ENCODE results near the gene EXOC7.

The EXOC7 gene

GRCh38 chr17:76123749-76124581 lies 20.4 kb upstream of the EXOC7 start:
- no peak for TF ChIP-seq TCF12 (IDR thresholded peaks at IDR 0.05; ENCODE audit: low read depth)
- TF ChIP-seq RAD21 (IDR thresholded peaks at IDR 0.05; ENCODE audit: low read depth): peak; percentile 31; the same call in 1 of the 2 replicates

DNA sequence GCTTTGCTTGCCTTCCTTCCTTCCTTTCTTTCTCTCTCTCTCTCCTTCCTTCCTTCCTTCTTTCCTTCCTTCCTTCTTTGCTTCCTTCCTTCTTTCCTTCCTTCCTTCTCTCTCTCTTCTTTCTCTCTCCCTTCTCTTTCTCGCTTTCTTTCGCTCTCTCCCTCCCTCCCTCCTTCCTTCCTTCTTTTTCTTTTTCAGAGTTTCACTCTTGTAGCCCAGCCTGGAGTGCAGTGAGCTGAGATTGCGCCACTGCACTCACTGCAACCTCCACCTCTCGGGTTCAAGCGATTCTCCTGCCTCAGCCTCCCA lies 19.6 kb upstream of the EXOC7 start:
- no peak for TF ChIP-seq CREB1 (IDR thresholded peaks at IDR 0.05; ENCODE audit: low read depth)
- TF ChIP-seq, protein P1, sequence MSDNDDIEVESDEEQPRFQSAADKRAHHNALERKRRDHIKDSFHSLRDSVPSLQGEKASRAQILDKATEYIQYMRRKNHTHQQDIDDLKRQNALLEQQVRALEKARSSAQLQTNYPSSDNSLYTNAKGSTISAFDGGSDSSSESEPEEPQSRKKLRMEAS (IDR thresholded peaks at IDR 0.05): no peak
- no peak for TF ChIP-seq YY1 (IDR thresholded peaks at IDR 0.05; ENCODE audit: low read depth)
- TF ChIP-seq, protein P2, sequence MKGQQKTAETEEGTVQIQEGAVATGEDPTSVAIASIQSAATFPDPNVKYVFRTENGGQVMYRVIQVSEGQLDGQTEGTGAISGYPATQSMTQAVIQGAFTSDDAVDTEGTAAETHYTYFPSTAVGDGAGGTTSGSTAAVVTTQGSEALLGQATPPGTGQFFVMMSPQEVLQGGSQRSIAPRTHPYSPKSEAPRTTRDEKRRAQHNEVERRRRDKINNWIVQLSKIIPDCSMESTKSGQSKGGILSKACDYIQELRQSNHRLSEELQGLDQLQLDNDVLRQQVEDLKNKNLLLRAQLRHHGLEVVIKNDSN (IDR thresholded peaks at IDR 0.05): no peak
- no peak for TF ChIP-seq EP300 (IDR thresholded peaks at IDR 0.05; ENCODE audit: borderline replicate concordance)
- no peak for TF ChIP-seq ZBTB7A (IDR thresholded peaks at IDR 0.05; ENCODE audit: low read depth)
- TF ChIP-seq FOXM1 (IDR thresholded peaks at IDR 0.05; ENCODE audit: borderline replicate concordance, low read depth): no peak
- no peak for TF ChIP-seq NFIC (IDR thresholded peaks at IDR 0.05)
- TF ChIP-seq EGR1 (IDR thresholded peaks at IDR 0.05): no peak
- no peak for TF ChIP-seq CEBPB (IDR thresholded peaks at IDR 0.05)
- no peak for TF ChIP-seq TEAD4 (IDR thresholded peaks at IDR 0.05)
- TF ChIP-seq REST (IDR thresholded peaks at IDR 0.05; ENCODE audit: low read depth): no peak
- no peak for TF ChIP-seq TAF1 (IDR thresholded peaks at IDR 0.05; ENCODE audit: low read depth)

GRCh38 chr17:76122431-76123190 lies 19.0 kb upstream of the EXOC7 start:
- TF ChIP-seq ZBTB7A (IDR thresholded peaks at IDR 0.05; ENCODE audit: low read depth) (no peak), YY1 (IDR thresholded peaks at IDR 0.05; ENCODE audit: low read depth) (no peak), FOXM1 (IDR thresholded peaks at IDR 0.05; ENCODE audit: borderline replicate concordance, low read depth) (no peak), RAD21 (IDR thresholded peaks at IDR 0.05; ENCODE audit: low read depth) (no peak), NFIC (IDR thresholded peaks at IDR 0.05) (no peak), CREB1 (IDR thresholded peaks at IDR 0.05; ENCODE audit: low read depth) (no peak), REST (IDR thresholded peaks at IDR 0.05; ENCODE audit: low read depth) (no peak), TAF1 (IDR thresholded peaks at IDR 0.05; ENCODE audit: low read depth) (no peak), CEBPB (IDR thresholded peaks at IDR 0.05) (no peak)
- TF ChIP-seq, protein P1 (IDR thresholded peaks at IDR 0.05): no peak
- TF ChIP-seq, protein P2 (IDR thresholded peaks at IDR 0.05): no peak

- TF ChIP-seq, protein P1 (IDR thresholded peaks at IDR 0.05): no peak
- TF ChIP-seq REST (IDR thresholded peaks at IDR 0.05; ENCODE audit: low read depth) (no peak), EP300 (IDR thresholded peaks at IDR 0.05; ENCODE audit: borderline replicate concordance) (no peak), EGR1 (IDR thresholded peaks at IDR 0.05) (no peak), RAD21 (IDR thresholded peaks at IDR 0.05; ENCODE audit: low read depth) (no peak), CEBPB (IDR thresholded peaks at IDR 0.05) (no peak), NFIC (IDR thresholded peaks at IDR 0.05) (no peak), TCF12 (IDR thresholded peaks at IDR 0.05; ENCODE audit: low read depth) (no peak), TAF1 (IDR thresholded peaks at IDR 0.05; ENCODE audit: low read depth) (no peak), CREB1 (IDR thresholded peaks at IDR 0.05; ENCODE audit: low read depth) (no peak), TEAD4 (IDR thresholded peaks at IDR 0.05) (no peak), YY1 (IDR thresholded peaks at IDR 0.05; ENCODE audit: low read depth) (no peak), FOXM1 (IDR thresholded peaks at IDR 0.05; ENCODE audit: borderline replicate concordance, low read depth) (no peak), ZBTB7A (IDR thresholded peaks at IDR 0.05; ENCODE audit: low read depth) (no peak)
- TF ChIP-seq, protein P2 (IDR thresholded peaks at IDR 0.05): no peak
Measured at GRCh38 chr17:76121932-76122430, 18.4 kb upstream of the EXOC7 start.

Data from Ishikawa (cell line).